NCI-H187 (cell line): ENCODE measurements around the gene MEGF6.

Source experiments
- DNase-seq, 2 experiments: peaks; one replicate each; lab custom pipeline; 2025; lab: John Stamatoyannopoulos, UW

The MEGF6 gene

DNA sequence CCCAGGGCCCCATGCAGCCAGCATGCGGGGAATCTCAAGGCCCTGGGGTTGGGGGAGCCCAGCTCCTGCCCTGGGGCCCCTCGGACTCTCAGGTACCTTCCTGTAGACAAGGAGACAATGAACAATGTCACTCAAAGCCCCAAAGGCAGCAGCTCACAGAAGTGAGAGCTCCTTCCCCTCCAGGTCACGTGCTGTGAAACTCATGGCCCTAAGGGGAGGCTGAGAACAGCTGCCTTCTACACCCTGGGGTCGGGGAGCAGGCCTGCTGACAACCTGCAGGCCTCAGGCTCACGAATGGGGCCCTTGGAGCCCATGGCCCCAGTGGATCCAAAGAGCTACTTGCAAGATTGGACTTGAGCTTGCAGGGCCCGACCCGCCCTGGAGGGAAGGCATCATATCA, 3.2 kb downstream of the MEGF6 start:
- DNase-seq = no peak

DNA sequence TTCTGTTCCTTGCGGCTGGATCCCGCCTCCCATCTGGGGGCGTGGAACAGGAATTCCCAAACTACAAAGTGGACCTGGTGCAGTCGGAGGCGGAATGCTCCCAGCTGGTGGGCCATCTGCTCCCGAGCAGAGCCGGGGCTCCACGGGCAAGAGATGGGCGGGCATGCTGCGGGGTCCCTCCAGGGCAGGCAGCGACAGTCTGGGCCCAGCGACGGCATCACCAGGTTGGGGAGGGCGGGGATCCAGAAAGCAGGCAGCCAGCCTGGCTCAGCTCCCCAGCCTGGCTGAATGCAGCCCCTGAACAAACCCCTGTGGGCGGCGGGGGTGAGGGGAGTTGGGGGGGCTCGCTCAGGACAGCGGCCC, 3.6 kb downstream of the MEGF6 start:
- DNase-seq = no peak

DNA sequence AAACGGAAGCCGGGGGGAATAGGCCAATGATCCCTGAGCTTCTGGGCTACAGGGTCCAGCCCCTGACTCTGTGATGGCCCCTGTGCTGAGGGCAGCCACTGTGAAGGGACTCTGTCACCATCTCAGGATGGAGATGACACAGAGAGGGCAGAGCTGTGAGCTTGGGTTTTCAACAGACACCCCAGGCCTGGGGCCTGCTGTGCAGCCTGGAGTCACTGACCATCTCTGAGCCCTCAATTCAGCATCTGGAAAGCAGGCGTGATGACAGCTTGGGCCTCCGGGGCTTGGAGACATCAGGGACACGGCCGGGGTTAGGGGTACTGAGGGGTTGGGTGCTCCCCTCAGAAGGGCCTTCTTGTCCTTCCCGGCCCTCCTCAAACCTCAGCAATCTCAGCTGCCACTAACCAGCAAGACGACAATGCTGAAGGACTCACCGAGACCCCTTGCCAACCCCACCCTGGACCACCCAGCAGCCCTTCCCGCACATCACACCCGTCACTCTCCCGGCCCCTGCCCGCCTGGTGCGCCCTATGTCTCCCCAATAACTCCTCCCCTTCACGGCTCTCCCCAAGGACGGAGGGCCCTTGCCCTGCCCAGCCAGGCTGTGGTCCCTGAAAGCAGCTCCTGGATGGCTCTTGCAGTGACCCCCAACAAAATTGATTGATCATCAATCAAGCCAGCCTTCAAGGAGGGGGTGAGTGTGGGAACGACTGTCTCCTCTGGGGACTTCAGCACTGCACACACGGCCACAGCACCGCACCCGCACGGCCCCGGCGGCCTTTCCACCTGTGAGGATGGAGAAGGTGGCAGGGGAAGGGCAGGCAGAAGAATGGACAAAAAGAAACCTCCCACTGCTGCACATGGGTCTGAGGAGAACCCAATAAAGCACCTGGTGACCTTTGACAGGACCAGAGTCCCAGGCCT, 4.3 kb downstream of the MEGF6 start:
- no peak for DNase-seq

DNA sequence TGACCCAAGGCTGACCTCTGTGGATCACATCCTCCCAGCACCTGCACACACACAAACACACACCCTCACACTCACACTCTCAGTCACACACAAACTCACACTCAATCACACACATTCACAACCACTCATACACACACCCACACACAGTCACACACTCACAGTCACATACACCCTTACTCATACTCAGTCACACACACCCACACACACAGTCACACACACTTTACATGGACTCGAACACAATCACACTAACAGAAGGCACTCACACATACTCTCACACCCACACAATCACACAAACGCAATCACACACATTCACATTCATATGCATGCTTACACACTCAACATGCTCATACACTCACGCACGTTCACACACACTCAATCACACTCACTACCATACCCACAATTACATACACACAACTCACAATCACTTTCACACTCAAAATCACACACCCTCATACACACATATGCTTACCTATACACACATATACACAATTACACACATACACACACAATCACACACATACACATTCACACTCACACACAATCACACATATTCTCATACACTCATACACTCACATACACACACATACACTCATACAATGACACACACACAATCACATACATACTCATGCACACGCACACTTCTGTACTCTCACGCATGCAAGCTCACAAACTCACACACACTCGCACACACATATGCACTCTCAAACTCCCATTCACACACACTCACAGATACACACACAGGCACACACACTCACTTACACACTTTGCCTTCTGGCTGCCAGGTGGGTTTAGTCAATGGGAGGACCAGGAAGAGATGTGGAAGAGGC, 6.1 kb downstream of the MEGF6 start:
- no peak for DNase-seq

DNA sequence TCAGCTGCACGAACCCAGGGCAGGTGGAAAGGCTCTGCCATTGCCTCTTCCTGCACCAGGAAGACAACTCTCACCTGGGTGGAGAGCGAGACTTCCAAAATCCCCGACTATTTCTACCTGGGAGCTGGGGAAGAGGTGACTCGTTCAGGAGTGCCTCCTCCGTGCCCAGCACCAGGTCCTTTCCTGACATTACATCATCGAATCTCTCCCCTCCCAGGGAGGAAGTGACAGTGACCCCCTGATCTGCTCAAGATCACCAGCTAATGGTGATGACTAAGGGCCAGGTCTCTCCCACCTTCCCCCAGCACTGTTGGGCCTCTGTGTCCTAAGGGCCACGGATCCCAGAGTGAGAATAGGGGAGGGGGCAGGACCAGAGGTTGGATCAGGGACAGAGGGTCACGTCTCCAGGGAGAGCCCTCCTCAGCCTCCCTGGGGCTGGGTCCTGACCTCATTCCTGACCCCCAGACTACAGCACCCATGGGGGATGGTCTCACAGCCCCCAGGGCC, 6.8 kb downstream of the MEGF6 start:
- DNase-seq = no peak

DNA sequence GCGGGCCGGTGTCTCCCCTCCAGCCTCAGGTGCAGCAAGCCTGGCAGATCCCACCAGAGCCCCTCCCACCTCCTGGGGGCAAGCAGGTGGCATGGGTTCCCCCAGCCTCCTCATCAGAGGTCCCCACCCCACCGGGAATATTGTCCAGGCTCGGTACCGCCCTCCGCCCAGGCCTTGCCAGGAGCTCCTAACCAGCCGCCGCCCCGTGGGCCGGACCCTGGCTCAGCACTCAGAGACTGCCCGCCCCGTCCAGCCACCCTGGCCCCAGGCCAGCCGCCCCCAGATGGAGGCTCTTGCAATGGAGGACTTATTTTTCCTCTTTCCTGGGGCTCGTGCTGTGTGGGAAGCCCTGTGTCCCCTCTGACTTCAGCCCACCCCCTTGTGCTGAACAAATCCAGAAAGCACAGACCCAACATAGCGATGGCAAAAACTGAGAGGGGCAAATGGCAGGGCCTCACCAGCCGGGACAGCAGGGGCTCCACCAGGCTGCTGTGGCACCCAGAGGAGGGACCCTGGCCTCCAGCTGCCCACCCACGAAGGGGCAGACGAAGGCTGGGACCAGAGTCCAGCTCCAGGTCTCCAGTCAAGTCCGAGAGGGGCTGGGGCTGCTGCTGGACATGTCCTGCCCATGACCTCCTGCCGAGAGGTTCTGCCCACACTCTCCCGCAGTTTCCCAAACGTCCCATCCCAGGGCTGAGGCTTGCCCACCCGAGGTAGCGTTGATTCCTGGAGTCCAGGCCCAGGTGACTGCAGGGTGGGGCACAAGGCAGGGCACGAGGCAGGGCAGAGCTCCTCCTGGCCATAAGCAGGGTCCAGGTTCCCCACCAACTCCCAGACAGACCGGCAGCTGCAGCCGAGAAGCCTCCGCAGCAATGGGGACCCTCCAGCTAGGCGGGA, 7.5 kb downstream of the MEGF6 start:
- DNase-seq = no peak

DNA sequence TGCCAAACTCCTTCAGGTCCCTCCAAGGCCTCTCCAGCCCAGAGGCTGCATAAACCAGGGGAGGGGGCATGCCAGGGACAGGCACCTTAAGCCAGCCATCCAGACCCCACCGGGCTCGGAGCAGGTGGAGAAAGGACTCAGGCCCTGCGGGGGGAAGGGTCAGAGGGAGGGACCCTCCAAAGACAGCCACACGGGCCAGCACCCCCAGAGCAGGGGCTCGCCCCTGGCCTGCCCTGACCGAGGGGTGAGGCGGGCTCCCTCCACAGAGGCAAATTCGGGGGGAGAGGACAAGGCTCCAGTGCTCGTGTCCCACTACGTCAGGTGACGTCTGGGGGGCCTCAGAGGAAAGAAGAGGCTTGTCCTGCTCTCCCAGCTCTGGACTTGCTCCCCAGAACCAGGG, 8.2 kb downstream of the MEGF6 start:
- DNase-seq = no peak

DNA sequence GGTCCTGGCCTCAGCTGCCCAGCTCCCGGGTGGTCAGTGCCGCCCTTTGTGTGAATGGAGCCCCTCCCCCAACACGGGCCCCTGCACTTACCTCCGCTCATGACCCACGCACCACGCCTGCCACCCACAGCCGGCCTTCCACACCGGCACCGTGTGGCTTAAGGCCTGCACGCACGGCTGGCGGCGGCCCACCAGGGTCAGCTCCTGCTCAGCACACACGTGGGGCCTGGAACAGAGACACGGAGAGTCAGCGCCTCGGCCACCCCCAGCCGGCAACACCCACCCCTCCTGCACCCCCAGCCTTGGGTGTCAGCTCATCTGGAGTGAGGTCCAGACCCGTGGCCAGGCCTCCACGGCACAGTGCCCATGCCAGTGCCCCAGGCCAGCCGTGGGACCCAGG, 8.9 kb downstream of the MEGF6 start:
- no peak for DNase-seq

DNA sequence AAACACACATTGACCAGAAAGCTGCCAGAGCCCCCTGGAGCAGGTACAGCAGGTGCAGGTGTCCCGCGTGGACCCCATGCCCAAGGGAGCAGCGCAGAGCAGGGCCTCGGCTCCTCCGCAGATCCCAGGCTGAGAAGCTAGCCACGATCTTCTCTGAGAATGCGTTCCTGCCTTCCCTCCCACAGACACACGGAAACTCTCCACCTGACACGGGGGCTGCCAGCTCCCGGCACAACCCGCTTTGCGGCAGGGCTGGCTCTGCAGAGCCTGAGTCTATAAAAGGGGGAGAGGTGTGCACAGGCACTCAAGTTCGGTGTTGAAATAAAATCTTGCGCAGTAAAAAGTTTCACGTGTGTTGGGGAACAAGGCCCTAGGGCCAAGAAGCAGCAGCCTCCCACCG, 9.6 kb downstream of the MEGF6 start:
- no peak for DNase-seq

DNA sequence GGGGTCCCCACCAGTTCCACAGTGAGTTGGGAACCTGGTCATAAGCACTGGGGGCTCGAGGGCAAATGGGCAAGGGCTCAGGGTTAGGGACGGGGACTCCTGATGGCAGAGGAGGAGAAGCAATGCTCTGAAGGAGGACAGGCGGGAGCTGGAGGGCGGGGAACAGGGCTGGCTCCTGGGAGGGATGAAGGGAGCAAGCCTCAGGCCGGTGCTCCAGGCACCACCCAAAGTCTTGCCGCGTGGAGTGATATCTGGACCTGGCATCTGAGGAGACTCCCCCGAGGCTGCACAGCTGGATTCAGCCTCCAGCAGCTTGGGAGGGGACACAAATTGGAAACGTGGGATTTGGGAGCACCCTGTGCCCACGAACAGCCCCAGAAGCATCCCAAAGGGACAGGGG, 11.0 kb downstream of the MEGF6 start:
- DNase-seq = no peak

DNA sequence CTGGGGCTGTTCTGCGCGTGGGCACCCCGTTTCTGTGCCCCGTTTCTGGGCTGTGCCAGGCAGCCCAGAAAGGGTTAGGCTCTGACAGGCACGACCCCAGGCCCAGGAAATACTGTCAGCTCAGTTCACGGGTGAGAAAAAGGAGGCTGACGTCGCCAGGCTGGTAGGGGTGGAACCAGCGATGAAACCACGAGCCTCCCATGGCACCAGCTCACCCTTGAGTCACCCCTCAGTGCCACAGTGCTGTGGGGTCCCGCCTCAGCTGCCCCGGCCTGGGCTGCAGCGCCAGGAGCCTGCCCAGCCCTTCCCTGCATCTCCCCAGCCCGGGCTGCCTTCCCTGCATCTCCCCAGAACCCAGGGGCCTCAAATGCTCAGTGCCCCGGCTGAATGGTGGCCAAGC, 11.5 kb downstream of the MEGF6 start:
- no peak for DNase-seq

DNA sequence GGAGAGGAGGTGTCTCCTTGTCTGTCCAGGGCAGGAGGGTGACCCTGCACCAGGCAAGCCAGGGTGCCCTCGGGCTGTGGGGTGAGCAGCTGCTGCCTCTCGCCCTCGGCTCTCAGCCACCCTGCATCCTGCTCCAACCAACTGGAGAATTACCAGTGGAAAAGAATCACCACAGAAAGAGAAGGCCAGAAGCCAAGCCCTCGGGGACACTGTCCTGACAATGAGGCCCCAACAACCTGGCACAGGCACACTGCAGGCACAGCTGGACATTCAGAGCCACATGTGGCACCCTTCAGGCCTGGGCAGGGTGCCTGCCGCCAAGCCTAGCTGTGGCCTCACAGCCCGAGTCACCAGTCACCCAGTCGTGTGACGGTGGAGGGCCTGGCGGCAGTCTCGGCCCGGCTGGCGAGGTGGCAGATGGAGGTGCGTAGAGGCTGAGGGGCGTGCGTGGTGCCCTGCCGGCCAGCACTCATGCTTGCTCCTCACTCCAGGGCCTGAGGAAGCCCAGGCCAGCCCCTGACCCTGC, 12.0 kb downstream of the MEGF6 start:
- DNase-seq = no peak

DNA sequence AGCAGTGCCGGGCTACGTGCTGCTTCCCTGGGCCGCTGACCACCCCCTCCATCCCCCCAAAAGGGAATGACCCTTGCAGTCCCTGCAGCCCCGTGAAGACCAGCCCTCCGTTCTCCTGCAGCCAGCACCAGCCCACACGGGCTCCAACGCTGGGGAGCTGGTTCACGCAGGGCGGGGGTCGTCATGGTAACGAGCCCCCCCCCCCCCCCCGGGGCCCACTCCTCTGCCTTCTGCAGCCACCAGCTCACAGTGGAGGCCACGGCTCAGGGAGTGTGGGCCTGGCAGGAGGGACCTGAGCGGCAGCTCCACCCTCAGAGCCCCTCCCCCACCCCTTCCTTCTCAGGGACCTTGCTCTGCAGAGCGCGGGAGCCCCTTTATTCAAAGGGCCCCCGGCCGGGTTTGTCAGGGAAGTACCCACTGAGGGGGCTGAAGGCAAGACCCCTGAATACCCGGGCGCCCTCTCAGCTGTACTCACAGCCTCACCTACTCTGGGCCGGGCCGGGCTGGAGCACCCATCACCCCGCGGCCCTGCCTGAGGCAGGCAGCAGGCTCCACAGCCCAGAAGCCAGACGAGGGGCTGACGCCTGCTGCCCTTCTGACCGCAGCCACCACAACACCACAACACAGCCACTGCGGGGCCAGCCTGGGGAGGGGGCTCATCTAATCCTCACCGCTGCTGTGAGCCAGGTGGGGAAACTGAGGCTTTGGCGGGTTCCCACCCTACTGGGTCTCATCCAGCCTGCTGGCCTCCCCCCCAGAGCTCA, 12.6 kb downstream of the MEGF6 start:
- DNase-seq = no peak

DNA sequence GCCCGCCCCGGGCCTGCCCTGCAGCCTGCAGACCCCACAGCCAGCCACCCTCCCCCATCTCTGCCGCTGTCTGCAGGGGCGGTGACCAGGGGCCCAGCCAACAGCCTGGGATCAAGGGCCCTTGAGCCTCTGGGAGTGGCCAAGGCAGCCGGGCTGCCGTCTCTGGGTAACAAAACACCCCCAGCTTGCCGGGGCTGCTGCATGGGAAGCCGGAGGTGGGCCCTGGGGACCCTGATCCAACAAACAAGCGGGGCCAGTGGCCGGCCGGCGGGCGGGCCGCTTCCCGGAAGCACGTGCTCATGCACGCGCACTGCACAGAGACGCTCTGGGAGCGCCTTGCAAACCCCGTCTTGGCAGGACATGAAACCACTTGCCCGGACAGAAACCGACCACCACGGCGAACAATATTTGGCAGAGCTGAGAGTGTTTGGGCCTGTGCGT, 13.2 kb downstream of the MEGF6 start:
- no peak for DNase-seq

DNA sequence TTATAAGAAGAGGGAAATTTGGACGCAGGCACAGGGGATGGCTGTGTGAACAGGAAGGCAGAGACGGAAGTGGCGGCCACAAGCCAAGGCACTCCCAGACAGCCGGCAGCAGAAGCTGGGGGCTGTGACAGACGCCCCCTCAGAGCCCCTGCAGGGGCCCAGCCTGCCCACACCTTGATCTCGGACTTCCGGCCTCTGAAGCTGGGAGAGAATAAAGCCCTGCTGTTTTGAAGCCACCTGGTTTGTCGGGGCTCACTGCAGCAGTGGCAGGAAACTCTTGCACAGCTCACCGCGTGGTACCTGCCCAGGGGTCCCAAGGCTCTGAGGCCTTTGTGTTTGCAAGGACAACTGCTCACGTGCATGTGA, 13.7 kb downstream of the MEGF6 start:
- DNase-seq = no peak

DNA sequence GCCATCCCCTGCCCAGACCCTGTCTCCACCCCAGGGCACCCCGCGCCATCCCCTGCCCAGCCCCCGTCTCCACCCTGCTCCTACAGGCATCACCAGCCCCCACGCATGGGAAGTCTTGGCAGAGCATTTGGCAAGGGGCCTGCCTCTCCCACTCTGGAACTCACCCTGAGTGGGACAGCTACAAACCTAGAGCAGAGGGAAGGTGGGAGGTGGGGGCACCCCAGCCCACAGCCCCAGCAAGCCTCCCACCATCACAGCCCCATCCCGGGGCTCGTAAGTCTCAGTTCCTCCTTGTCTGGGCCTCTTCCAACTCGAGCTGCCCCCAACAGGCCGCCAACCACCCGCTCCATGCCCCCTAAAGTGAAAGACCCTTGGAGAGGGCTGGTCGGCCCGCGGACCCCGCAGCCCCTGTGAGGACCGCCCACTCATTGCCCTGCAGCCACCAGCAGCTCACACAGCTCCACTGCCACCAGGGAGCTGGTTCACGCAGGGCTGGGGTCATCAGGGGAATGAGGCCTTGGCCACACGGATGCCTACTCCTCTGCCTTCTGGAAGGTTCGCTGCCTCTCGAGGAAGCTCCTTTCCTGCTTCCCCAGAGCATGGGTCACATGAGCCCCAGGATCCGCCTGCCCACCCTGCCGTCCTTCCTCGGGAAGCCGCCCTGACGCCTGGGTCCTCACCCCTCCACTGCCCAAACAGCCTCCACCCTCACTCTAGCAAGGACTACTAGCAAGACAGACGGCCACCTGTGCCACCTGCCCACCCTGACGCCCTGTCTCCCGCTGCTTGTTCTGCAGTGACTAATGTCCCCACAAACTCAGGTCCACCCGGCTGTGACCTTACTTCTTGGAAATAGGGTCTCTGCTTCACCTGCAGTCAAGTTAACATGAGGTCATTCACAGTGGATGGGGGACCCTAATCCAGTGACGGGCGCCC, 14.4 kb downstream of the MEGF6 start:
- no peak for DNase-seq

DNA sequence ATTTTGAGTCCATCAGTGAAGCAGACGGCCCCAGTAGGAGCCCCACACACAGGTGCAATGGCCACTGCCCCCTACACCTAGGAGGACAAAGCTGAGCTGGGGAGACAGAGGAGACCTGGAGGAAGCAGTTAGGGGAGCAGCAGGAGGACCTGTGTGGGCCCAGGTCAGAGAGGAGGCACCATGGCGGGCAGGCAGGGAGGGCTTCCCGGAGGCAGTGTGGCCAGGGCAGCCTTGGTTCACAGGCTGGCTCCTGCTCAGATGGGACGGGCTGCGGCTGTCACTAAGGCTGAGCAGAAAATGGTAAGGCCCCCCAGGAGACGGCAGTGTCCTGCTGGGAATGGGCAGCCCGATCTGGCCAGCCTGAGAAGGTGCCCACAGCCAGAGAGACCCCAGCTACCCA, 15.4 kb downstream of the MEGF6 start:
- DNase-seq = no peak

DNA sequence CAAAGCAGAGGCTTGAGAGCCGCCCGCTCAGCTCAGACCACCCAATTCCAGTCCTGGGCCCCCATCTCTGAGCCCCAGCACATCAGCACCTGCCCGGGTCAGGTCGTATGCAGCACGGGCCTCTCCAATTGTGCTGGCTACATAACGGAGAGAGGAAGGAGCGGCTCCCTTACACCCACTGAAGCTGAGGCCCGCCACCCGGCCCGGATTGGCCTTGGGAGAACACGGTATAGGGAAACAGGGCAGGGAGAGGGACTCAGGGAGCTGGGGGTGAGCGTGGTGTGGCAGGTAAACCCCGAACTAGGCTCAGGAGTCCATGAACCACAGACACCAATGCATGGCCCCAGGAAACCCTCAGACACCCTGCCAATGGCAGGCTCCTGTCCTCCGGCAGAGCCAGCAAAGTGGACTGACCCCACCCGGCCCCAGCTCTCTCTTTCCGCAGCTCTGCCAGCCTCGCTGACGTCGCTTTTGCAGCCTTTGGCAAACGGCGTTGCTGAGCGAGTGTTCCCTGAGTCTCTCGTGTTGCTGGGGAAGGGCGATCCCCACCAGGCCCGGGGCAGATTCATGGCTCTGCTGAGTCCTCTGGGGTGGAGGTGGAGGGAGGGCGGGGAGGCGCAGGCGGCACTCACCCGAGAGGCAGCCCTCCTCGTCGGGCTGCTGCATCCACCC, 16.5 kb downstream of the MEGF6 start:
- no peak for DNase-seq

DNA sequence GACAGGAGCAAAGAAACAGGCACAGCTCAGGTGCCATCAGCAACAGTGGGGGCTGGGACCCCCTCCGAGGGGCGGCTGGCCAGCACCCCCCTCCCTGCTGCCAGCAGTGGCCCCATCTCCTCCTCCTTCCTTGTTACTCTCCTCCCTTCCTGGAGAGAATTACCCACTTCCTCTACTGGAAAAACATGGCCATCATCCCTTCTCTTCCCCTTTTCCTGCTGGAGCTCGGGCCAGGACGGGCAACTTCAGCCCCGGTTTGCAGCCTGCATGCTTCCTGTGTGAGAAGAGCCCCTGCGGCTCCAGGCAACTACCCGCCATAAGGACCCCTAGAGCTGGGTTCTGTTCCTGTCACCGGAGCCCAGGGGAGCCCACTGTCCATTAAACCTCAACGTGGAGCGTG, 17.6 kb downstream of the MEGF6 start:
- DNase-seq = no peak
